Suppressor macrophage (primary cell): ENCODE data around the gene AKAP13.
"Not testable (repeated sequence)": the region's sequence is repeated elsewhere in the genome, so short reads cannot be mapped to it uniquely, and the experiment has no call there.

ENCODE experiments used
- DNase-seq, 4 experiments: peaks; one replicate each; pipeline ENCODE4 v3.0.0-alpha.2; 2020 to 2022

The AKAP13 gene

DNA sequence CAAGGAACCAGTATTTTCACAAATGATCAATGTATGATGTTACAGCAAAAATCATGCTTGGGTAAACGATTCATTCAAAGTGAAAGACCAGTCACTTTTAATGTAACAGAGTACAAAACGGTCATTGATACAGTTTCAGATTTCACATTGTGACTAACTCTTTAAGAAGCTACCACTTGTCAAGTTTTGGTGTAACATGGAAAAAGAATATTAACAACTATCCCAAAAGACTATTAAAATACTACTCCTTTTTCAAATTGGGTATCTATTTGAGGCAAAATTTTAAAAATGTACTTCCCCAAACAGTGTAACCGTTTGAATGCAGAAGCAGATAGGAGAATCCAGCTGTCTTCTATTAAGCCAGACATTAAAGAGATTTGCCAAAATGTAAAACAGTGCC lies 31.7 kb downstream of the AKAP13 start:
- DNase-seq: peak in 2 of 4 experiments; percentile 47 to 51

DNA sequence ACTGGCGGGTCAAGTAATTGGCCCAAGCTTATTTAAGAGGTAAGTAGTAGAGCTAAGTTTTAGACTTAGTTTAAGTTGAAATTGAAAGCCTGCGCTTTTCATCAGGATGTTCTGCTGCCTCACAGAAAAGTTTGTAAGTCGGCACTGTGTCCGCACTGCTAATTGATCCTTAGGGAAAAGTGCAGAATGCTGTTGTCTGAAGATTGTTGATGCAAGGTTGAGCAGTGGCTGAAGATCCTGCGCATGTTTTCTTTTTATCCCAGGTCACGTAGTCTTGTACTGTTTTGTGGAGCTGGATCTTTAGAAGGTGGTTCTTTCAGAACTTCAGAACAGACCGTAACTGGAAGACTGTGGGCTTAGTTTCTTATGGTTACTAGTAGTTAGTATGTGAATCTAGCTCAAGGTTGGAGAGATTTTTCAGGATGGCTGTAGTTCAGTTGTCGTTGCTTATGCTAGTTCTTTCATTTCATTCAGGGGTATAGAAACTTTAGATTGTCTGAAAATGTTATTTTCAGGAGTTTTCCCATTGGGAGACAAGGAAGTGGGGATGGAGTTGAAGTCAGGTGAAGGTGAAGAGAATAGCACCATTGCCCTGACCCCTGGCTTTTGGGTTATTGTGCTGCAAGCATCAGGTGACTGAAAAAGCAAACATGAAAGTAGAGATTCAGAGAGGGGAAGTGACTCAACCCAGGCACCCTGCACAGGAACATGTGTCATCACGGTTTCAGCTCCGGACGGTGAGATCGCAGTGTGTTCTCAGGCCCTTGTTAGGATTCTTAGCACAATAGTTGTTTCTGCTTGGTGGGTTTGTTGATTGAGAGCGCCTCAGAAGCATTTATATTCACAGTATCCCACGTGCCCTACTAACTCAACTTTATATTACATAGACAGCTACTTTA lies 32.8 kb downstream of the AKAP13 start:
- peak; percentile 74 to 85 (median 84) for DNase-seq

DNA sequence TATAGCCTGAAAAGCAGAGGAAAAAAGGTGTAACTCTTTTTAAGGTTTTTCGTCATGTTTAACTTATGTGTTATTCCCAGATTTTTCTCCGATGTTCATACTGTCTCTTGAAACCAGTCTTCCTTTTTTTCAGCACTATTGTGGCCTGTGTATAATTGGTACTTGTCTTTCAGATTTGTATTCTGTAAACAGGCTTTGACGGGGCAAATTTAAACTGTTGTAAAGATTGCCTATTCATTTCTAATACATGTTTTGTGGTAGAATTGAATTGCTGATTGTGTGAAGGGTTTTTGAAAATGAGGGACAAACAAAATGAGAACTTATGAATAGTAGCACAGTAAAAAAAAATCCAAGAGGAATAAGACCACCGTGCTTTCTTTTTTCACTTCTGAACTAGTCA lies 33.6 kb downstream of the AKAP13 start:
- no peak for DNase-seq

DNA sequence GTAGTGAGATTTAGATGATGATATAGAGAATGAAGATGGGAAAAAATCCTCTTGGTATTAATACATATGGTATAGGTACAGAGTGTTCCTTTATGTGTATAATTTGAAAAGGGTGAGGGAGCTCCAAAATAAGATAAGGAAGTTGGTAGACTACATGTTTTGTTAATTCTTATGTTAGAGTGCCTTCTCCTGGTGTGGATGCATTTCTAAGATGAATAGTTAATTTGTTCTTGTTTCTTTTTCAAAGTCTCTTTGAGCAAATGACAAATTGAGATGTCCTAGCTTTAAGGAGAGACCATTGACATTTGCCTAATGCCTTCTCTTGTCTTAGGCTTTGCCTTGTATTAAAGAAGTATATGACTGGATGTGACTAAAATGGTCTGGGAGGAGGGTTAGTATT lies 34.1 kb downstream of the AKAP13 start:
- DNase-seq: peak in 3 of 4 experiments; percentile 15 to 61 (median 60)

DNA sequence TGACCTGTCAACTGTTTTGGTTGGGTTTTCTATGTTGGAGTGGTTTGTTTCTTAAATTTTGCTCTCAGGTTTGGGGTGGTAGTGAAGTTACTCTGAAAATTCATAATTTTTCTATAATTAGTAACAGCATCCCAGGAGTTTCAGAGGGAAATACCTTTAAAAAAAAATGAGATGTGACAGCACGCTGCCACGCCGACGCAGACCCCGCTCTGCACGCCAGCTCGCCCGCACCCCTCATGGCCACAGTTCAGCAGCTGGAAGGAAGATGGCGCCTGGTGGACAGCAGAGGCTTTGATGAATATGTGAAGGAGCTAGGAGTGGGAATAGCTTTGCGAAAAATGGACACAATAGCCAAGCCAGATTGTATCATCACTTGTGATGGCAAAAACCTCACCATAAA lies 34.6 kb downstream of the AKAP13 start:
- DNase-seq: no peak

DNA sequence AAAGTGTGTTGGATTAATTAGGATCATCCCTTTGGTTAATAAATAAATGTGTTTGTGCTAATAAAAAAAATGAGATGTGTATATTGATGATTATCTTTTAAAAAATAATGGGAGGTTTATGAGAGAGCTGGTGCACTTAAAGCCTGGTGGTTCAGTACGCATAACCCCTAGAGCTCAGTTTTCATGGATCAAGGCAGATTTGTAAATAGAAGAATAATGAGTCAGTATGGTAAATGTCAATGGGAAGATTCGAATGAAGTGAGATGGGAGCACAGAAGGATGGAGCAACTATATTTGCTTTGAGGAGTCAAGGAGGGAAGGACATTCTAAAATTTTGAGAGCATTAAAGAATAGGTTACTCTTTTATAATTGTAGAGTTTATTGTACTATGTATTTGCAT lies 35.4 kb downstream of the AKAP13 start:
- DNase-seq: no peak

DNA sequence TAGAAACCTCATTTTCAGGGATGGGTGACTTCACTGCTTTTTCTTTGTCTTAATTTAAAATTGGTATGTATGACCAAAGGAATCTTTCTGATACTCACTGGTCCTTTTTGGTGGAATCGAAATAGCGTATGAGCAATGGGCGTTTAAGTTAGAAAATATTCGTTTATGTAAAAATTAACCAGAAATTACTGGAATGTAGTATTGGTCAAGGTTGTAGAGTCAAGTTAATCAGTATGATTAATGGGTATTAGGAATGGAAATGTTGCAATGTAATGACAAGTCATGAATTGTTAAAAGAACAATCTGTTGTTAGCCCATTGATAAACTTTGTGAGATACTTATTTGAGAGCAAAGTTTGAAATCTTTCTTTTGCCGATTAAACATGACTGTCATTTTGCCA lies 36.9 kb downstream of the AKAP13 start:
- no peak for DNase-seq

DNA sequence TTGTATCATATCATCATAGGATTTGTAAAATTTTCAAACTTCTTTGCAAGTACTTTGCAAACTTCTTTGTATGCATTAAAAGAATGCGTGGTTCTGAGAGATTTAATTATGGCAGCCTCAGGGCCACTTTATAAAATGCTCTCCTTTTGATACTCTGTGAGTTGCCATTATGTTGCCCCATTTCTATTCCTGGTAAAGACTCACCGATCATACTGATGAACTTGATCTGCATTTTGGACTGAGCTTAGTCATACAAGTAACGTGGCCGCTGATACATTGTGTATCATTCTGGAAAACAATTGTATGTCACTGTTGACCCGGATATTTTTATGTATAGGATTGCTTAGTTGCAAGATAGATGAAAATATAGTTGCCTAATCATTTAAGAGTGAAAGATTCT lies 38.8 kb downstream of the AKAP13 start:
- DNase-seq: no peak

DNA sequence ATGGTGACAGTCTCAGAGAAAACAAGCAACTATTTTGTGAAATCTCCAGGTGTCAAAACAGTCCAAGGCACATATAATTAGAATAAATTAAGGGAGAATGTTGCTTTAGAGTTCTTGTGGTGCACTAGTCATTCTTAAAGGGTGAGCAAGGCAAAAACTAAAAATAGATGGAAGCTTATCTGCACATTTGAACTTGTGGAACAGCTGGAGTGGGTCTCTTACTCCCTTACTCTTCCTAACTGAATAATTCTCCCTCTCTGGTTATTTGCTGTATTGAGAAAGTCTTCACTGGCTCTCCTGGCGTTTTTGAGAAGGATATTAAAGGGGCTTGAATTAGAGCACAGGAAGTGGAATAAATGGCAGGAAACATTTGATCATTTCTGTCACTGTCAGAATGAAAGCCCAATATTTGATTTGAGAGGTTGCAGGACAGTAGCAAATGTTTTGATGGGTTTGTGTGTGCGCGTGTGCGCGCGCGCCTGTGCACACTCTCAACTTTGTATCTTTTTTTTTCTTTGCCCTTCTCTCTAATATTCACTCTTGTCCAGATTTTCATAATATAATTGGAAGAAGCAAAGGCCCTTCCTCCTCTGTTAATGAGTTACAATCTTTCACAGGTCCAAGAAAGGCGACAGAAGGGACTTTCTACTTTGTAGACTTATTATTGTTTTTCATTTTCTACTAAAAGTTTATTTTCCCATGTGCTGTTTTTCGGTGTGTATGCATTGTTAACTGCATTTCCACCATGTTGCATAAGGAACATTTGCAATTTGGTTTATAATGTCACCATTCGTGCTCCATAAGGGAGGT lies 40.9 kb downstream of the AKAP13 start:
- no peak for DNase-seq

DNA sequence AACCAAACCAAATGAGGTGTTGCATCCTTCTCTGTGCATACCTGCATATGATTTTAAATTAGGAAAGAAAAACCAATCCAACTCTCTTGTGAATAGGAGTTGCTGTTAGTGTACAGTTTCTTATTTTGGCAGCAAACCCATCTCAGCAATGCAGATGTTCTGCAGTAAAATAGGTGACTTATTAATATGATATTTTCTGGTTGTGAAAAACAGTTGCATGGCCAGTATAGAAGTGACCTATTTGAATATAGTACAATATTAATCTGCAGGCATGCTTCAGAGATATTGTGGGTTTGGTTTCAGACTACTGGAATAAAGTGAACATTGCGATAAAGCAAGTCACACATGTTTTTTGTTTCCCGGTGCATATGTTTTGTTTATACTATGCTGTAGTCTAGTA lies 42.2 kb downstream of the AKAP13 start:
- DNase-seq: no peak

DNA sequence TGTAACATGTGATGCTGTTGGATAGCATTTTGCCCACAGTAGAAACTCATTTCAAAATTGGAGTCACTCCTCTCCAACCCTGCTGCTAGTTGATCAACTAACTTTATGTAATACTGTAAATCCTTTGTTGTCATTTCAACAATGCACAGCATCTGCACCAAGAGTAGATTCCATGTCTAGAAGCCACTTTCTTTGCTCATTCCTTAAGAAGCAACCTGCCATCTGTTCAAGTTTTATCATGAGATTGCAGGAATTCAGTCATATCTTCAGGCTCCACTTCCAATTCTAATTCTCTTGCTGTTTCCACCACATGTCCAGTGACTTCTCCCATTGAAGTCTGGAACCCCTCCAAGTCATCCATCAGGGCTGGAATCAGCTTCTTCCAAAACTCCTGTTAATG lies 42.9 kb downstream of the AKAP13 start:
- DNase-seq: no peak

DNA sequence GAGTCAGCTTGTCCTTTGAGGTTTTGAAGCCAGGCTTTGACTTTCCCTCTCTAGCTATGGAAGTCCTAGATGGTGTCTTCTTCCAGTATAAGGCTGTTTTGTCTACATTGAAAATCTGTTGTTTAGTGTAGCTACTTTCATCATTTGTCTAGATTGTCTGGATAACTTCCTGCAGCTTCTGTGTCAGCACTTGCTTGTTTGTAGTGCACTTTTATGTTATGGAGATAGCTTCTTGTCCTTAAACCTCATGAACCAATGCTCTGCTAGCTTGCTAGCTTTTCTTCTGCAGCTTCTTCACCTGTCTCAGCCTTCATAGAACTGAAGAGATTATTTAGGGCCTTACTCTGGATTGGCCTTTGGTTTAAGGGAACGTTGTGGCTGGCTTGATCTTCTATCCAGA lies 43.8 kb downstream of the AKAP13 start:
- DNase-seq: no peak

DNA sequence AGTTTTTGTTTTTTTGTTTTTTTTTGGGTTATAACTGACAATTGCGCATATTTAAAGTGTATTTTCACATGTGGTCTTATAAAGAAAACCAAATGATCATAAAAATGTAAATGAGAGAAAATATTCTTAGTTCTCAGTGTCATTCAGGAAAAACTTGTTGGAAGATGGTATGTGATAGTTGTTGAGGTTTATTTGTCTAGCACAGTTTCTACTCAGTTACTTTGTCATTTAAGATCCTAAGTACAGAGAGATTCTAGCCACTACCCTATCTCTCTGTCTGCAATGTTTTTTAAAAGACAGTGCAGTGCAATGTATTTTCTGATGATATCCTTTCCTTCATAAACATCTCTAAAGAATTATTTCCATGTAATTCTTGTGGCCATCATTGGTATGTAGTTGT lies 46.1 kb downstream of the AKAP13 start:
- DNase-seq: no peak

DNA sequence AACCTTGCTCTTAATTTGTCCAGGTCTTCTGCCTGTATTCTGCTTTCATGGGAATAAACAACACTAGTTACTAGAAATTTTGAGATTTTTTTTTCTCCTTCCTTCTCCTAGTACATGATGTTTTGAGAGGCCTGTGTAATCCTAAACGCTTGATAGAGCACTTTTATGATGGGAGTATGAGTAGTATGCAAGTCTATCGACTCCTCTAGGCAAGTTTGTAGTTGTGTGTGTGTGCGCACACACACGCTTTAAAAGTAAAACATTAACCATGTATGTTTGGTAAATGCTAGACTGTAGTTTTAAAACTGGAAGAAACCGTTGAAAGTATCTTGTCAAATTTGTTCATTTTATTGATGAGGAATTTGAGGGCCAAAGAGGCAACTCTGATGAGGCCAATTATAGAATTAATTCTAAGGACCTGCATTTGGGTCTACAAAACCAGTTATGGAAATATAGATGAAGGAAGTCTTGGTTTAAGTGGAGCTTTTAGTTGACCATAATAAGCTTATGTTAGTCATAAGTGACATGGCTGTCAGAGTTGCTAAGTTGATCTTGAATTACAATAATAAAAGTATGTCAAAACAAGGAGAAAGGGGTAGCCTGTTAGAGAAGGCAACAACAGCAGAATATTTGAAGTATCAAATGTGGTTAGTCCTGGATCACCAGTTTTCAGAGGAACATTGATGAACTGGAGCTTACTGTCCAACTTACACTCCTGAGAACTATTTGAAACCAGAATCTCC lies 47.1 kb downstream of the AKAP13 start:
- DNase-seq: no peak

DNA sequence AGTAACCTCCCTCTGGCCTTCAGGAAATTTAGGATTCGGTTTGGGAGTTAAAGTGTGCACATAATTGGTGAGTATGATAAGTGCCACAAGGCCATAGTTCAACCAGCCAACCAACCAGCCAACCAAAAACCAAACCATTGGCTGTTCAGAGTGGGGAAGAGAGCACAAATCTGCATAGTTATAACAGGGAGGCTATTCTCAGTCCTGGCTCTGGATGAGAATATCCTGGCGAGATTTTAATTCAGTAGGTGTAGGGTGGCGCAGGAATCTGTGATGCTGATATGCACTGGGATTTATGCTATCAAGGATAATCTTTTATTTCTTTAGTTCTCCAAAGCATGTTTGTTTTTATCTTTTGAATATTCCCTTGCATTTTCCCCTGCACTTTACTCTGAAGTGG lies 49.1 kb downstream of the AKAP13 start:
- DNase-seq: no peak

DNA sequence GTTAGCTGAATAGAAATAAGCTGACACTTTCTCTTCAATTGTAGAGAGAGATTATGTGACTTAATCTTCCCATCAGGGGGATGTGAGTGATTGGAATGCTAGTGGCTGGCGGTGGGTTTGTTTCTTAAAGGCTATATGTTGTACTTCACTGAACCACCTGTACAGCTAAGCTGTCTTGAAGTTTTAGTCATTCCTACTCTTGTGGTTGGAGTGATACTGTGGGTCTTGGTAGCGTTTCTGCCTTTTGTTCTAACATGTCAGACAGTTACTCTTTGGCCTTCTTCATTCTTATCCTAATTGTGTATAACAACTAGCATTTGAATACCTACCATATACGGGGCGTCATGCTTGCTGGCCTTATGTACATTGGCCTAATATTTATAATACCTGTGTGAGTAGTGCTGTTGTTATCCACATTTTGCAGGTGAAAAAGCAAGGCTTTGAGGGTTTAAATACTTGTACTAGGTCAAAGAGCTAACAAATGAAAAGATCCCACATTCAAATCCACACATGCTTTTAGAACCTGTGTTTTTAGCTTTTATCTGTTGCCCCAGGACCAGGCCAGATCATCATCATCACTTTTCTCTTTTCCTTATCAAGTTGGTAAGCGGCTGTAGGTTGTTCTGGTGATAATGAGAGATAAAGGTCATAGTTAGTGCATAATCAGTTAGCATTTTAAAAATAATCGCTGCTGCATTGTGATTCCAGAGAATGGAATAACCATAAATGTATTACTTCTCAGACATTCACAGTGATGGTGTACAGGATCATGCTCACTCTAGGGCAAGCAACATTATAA lies 50.2 kb downstream of the AKAP13 start:
- no peak for DNase-seq

DNA sequence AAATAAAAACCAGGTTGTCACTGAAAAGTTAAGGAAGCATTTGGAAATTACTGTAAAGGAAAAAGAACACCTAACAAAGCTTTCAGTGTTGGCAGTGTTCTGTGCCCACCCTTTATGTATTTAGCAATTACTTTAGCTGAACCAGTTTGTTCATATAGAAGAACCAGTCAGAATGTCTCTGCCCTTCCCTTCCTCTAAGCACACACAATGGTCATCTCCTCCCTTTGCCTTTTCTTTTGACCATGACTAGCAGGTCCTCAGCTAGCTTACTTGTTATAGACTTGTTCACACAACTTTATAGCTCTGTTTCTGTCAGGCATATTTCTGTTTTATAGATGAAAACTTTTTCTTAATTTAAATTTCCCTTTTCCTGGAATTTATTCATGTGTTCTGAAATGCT lies 59.6 kb downstream of the AKAP13 start:
- no peak for DNase-seq

DNA sequence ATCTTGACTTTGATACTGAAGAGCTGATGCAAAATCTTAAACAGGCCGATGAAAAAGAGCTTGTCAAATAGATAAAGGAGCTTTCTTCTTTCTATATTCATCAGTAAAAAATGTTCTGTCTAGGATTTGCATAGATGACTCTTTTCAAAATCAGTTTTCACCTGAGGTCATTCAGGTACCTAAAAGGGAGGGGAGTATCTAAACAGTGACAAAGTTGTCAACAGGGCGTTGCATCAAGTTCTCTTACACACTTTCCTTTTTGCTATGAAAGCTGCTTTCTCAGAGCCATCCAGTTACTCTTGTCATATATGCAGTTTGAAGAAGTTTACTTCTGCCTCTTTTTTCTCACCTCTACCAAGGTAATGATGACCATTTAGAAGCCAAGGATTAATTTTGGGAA lies 60.0 kb downstream of the AKAP13 start:
- DNase-seq: no peak

DNA sequence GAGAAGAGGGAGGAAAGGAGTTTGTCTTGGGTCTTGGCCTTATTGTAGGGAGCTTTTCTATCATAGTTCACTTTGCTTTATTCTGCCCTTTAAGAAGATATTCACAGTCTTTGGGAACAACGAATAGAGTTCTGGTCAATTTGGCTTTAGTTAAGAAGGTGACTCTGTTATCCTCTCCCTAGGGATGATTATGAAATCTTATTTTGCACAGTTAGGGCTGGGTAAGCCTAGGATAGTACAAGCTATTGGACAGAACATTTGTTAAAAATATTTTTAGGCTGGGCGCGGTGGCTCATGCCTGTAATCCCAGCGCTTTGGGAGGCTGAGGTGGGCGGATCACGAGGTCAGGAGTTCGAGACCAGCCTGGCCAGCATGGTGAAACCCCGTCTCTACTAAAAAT lies 61.5 kb downstream of the AKAP13 start:
- not testable (repeated sequence) for DNase-seq

DNA sequence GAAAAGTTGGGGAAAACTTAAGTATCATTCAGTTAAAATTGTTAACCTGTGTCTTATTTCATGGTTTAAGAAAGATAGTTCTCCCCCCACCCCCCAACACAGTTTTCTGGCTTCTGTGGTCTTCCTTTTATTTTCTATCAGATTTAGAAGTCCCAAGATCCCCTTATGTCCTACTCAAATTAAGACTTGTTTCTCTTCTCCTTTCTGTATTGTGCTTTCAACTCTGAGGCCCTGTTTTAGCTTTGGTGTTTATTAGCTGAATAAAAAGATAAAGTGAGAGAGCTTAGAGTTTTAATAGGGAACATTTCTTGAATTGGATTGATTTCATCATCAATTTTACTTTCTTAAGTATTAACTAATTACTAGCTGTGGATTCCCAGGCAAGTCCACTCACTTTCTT lies 62.6 kb downstream of the AKAP13 start:
- peak in 1 of 4 experiments; percentile 14 for DNase-seq

DNA sequence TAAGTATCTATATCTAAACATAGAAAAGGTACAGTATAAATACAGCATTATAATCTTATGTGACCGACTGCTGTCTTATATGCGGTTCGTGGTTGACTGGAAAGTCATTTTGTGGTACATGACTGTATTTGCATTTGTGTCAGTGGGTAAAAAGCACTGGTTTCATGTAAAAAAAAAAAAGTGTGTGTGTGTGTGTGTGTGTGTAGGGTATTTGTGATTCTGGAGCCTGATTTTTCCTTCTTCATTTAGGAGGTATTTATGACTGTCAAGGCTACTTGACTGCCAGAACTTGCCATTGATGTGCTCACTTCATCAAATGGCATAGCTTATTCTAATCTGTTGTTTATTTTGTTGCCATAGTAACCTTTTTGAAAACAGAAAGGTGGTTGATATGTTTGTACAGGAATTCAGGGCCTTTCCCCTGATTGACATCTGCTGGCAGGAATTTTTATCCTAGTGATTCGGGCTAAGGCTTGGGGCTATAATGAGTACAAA lies 63.2 kb downstream of the AKAP13 start:
- DNase-seq: no peak

DNA sequence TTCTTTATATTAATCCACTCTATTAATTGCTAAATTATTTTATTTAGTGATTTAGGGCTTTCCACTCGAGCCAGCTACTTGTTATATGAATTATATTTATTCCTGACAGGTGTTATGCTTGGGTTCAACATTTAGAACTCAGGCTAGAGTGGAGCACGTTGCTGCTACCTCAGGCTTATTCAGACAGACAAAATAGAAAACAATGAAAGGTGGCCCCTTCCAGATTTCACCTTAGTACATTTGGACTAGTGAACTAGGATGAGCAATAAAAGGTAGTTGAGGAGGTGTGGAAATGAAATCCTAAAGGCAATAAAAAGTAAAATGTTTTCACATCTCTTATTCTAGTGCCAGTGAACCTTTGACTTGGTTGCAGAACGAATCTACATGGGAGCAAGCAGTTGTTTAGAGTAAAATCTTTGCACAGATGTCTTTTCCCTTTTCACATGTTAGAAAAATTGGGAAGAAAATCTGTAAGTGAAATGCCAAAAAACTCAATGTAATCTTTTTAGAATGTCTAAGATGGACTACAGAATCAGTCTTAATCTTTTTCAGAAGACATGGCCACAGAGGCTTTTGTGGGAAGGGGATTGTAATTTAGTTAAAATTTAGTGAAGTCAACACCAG lies 63.8 kb downstream of the AKAP13 start:
- DNase-seq: no peak
